H1 (cell line): Measurements from ENCODE around the gene MMP11. TPM values are rescaled to one million over a fixed set of nuclear protein-coding genes. Genes with fewer than 3 reads are reported as not detected.

ENCODE experiments used
- CTCF ChIA-PET: fragments of 300-600 bp; sonication (Branson Sonifier 250); formaldehyde crosslinking; loops from one replicate; lab custom pipeline; 2021; ENCODE audit not compliant: partially characterized antibody; lab: Charles Lee
- POLR2A ChIA-PET: fragments of 300-600 bp; sonication (Branson Sonifier 250); formaldehyde crosslinking; loops from one replicate; lab custom pipeline; 2021; ENCODE audit warnings: inconsistent platforms; ENCODE audit not compliant: partially characterized antibody; lab: Charles Lee
- DNase-seq, 2 experiments: peaks; one replicate each; pipeline versions ENCODE4 v3.0.0 to v3.0.0-alpha.2; 2010 to 2022; ENCODE audit warnings: low spot score in 2 of 2, low read depth in 1 of 2, mixed read lengths in 1 of 2
- FAIRE-seq: peaks from 2 replicates; lab custom pipeline; 2011; peaks lifted over from hg19 to GRCh38; lab: Jason Lieb, UNC
- H2AFZ ChIP-seq: 2 replicates; pipeline ENCODE4 v1.8.1; 2012; ENCODE audit warnings: low read length, inconsistent platforms
- H2AK5ac ChIP-seq: 2 replicates; pipeline ENCODE4 v1.6.1; 2013; ENCODE audit warnings: low read depth, low read length
- H2BK120ac ChIP-seq: replicated peaks from 2 replicates; pipeline ENCODE3; 2013; ENCODE audit warnings: low read depth, low read length, inconsistent platforms
- H2BK12ac ChIP-seq: 2 replicates; pipeline ENCODE4 v1.6.1; 2013; ENCODE audit warnings: low read depth, low read length
- H2BK15ac ChIP-seq: 2 replicates; pipeline ENCODE4 v1.6.1; 2013; ENCODE audit warnings: low read length
- H2BK20ac ChIP-seq: 2 replicates; pipeline ENCODE4 v1.6.1; 2013; ENCODE audit warnings: low read length
- H2BK5ac ChIP-seq: 2 replicates; pipeline ENCODE4 v1.6.1; 2013; ENCODE audit warnings: low read depth, low read length
- H3K14ac ChIP-seq: 2 replicates; pipeline ENCODE4 v1.6.1; 2013; ENCODE audit warnings: inconsistent platforms; ENCODE audit not compliant: insufficient read length
- H3K18ac ChIP-seq: 2 replicates; pipeline ENCODE4 v1.6.1; 2013; ENCODE audit warnings: low read length; ENCODE audit errors: extremely low read depth
- H3K23ac ChIP-seq: 2 replicates; pipeline ENCODE4 v1.6.1; 2013; ENCODE audit warnings: inconsistent platforms; ENCODE audit not compliant: insufficient read length
- H3K23me2 ChIP-seq: 2 replicates; pipeline ENCODE4 v1.6.1; 2013; ENCODE audit warnings: low read depth, low read length
- H3K27ac ChIP-seq: 2 replicates; pipeline ENCODE4 v1.6.1; 2011; ENCODE audit warnings: low read depth, low read length, inconsistent platforms
- H3K27me3 ChIP-seq, 4 experiments: replicated peaks in 1 of 4; 1 replicate in 1 of 4; 2 replicates in 3 of 4; pipeline versions ENCODE4 v1.6.1 to v1.8.1; 2011 to 2013; ENCODE audit warnings: low read length in 3 of 4, mild to moderate bottlenecking in 3 of 4, inconsistent platforms in 2 of 4, mixed read lengths in 2 of 4, moderate library complexity in 1 of 4; ENCODE audit not compliant: control insufficient read depth in 3 of 4, insufficient read depth in 3 of 4; ENCODE audit errors: extremely low read depth in 1 of 4
- H3K36me3 ChIP-seq, 4 experiments: 2 replicates each; pipeline versions ENCODE4 v1.6.1 to v1.8.1; 2011 to 2013; ENCODE audit warnings: mild to moderate bottlenecking in 4 of 4, low read length in 3 of 4, moderate library complexity in 2 of 4, control low read depth in 1 of 4, inconsistent platforms in 1 of 4; ENCODE audit not compliant: insufficient read depth in 4 of 4, control insufficient read depth in 2 of 4
- H3K4ac ChIP-seq: replicated peaks from 2 replicates; pipeline ENCODE3; 2013; ENCODE audit warnings: low read length, low read depth, mixed read lengths, inconsistent platforms; ENCODE audit not compliant: insufficient read length
- H3K4me1 ChIP-seq, 4 experiments: replicated peaks in 1 of 4; 1 replicate in 1 of 4; 2 replicates in 3 of 4; pipeline versions ENCODE4 v1.6.1 to v1.8.1; 2011 to 2013; ENCODE audit warnings: low read length in 3 of 4, inconsistent platforms in 2 of 4, mixed read lengths in 1 of 4; ENCODE audit not compliant: insufficient read depth in 4 of 4, control insufficient read depth in 3 of 4
- H3K4me2 ChIP-seq, 2 experiments: 2 replicates each; pipeline versions ENCODE4 v1.6.1 to v1.8.1; 2011 to 2013; ENCODE audit warnings: low read depth in 2 of 2, low read length in 2 of 2, control low read depth in 1 of 2, inconsistent platforms in 1 of 2, mild to moderate bottlenecking in 1 of 2; ENCODE audit not compliant: insufficient read depth in 1 of 2
- H3K4me3 ChIP-seq, 4 experiments: fragments of 200-600, 300-600 bp in 1 of 4; sonication (generic), shearing (Covaris generic), sonication (Bioruptor Twin) in 1 of 4; 2 replicates each; pipeline versions ENCODE4 v1.5.1 to v1.8.1; 2011 to 2016; ENCODE audit warnings: low read length in 4 of 4, low read depth in 3 of 4, control low read depth in 2 of 4, inconsistent platforms in 2 of 4, mild to moderate bottlenecking in 2 of 4, mixed read lengths in 1 of 4, moderate library complexity in 1 of 4; ENCODE audit not compliant: insufficient read depth in 2 of 4; ENCODE audit errors: extremely low read depth in 1 of 4
- H3K56ac ChIP-seq: replicated peaks from 2 replicates; pipeline ENCODE3; 2013; ENCODE audit warnings: low read depth, mild to moderate bottlenecking, mixed read lengths, low read length, inconsistent platforms; ENCODE audit not compliant: insufficient read length
- H3K79me1 ChIP-seq: 2 replicates; pipeline ENCODE4 v1.6.1; 2013; ENCODE audit warnings: low read depth, low read length, control low read depth
- H3K79me2 ChIP-seq, 2 experiments: 2 replicates each; pipeline versions ENCODE4 v1.6.1 to v1.8.1; 2012 to 2013; ENCODE audit warnings: low read length in 2 of 2, mild to moderate bottlenecking in 2 of 2, inconsistent platforms in 1 of 2; ENCODE audit not compliant: insufficient read depth in 2 of 2, control insufficient read depth in 1 of 2
- H3K9ac ChIP-seq, 4 experiments: replicated peaks in 1 of 4; 1 replicate in 1 of 4; 2 replicates in 3 of 4; pipeline versions ENCODE4 v1.6.1 to v1.8.1; 2011 to 2013; ENCODE audit warnings: low read depth in 3 of 4, low read length in 3 of 4, control low read depth in 2 of 4, mild to moderate bottlenecking in 2 of 4, moderate library complexity in 2 of 4, inconsistent platforms in 1 of 4; ENCODE audit errors: extremely low read depth in 1 of 4
- H3K9me3 ChIP-seq, 2 experiments: 2 replicates each; pipeline versions ENCODE4 v1.6.1 to v1.8.1; 2012 to 2013; ENCODE audit warnings: mild to moderate bottlenecking in 2 of 2, moderate library complexity in 2 of 2, control low read depth in 1 of 2, inconsistent platforms in 1 of 2, low read depth in 1 of 2, low read length in 1 of 2, mixed read lengths in 1 of 2; ENCODE audit not compliant: insufficient read depth in 2 of 2
- H4K20me1 ChIP-seq, 2 experiments: replicated peaks in 1 of 2; 2 replicates each; pipeline versions ENCODE3 to v1.8.1; 2011 to 2013; ENCODE audit warnings: inconsistent platforms in 2 of 2, low read length in 2 of 2, mild to moderate bottlenecking in 1 of 2; ENCODE audit not compliant: insufficient read depth in 2 of 2, control insufficient read depth in 1 of 2
- H4K5ac ChIP-seq: 2 replicates; pipeline ENCODE4 v1.6.1; 2013; ENCODE audit warnings: low read length, low read depth, mixed read lengths, inconsistent platforms; ENCODE audit not compliant: insufficient read length
- H4K8ac ChIP-seq: 2 replicates; pipeline ENCODE4 v1.8.0; 2013; ENCODE audit warnings: mild to moderate bottlenecking, moderate library complexity, low read length, inconsistent platforms; ENCODE audit not compliant: insufficient read depth; ENCODE audit errors: extremely low read depth
- H4K91ac ChIP-seq: replicated peaks from 2 replicates; pipeline ENCODE3; 2013; ENCODE audit warnings: low read length, mixed read lengths, inconsistent platforms; ENCODE audit not compliant: insufficient read length
- CREB1 ChIP-seq: IDR thresholded peaks from 2 replicates; pipeline ENCODE4 v1.6.1; 2012; ENCODE audit warnings: inconsistent platforms
- GABPA ChIP-seq: IDR thresholded peaks from 2 replicates; pipeline ENCODE4 v1.6.1; 2011; ENCODE audit warnings: mild to moderate bottlenecking, low read length, moderate library complexity, borderline replicate concordance; ENCODE audit not compliant: insufficient read depth
- KDM1A ChIP-seq: fragments of 200-600, 300-600 bp; sonication (generic); IDR thresholded peaks from 2 replicates; pipeline ENCODE4 v1.7.1; 2016; ENCODE audit warnings: mild to moderate bottlenecking, low read length, borderline replicate concordance
- MAFK ChIP-seq: IDR thresholded peaks from 2 replicates; pipeline ENCODE4 v1.6.1; 2012; ENCODE audit warnings: low read depth, mild to moderate bottlenecking, improper control_type of control experiment, low read length
- MAX ChIP-seq: IDR thresholded peaks from 2 replicates; pipeline ENCODE4 v1.6.1; 2012; ENCODE audit warnings: inconsistent platforms
- RAD21 ChIP-seq, 2 experiments: IDR thresholded peaks in 1 of 2; conservative IDR thresholded peaks in 1 of 2; 2 replicates each; pipeline ENCODE4 v1.6.1; 2011; ENCODE audit warnings: low read depth in 2 of 2, low read length in 2 of 2, improper control_type of control experiment in 1 of 2, inconsistent platforms in 1 of 2, mild to moderate bottlenecking in 1 of 2, moderate library complexity in 1 of 2
- RNF2 ChIP-seq: fragments of 200-900, 300-1000 bp; sonication (generic); IDR thresholded peaks from 2 replicates; pipeline ENCODE4 v1.7.1; 2016; ENCODE audit warnings: borderline replicate concordance, low read depth, mild to moderate bottlenecking, antibody characterized with exemption, low read length; ENCODE audit not compliant: poor library complexity, severe bottlenecking; ENCODE audit errors: missing control alignments
- SAP30 ChIP-seq: fragments of 300-600 bp; sonication (generic); IDR thresholded peaks from 2 replicates; pipeline ENCODE4 v1.7.1; 2012; ENCODE audit warnings: low read length, moderate library complexity, mild to moderate bottlenecking, inconsistent platforms; ENCODE audit not compliant: insufficient read depth, insufficient replicate concordance
- SP1 ChIP-seq: IDR thresholded peaks from 2 replicates; pipeline ENCODE4 v1.6.1; 2011; ENCODE audit warnings: low read depth, low read length
- TAF1 ChIP-seq: IDR thresholded peaks from 2 replicates; pipeline ENCODE4 v1.6.1; 2011; ENCODE audit warnings: mild to moderate bottlenecking, low read depth, low read length
- TAF7 ChIP-seq: optimal IDR thresholded peaks from 2 replicates; pipeline ENCODE3; 2011; ENCODE audit warnings: low read depth, mild to moderate bottlenecking, inconsistent platforms, low read length, moderate library complexity, borderline replicate concordance
- TCF12 ChIP-seq: IDR thresholded peaks from 2 replicates; pipeline ENCODE4 v1.6.1; 2011; ENCODE audit warnings: low read depth, mild to moderate bottlenecking, low read length
- TEAD4 ChIP-seq: IDR thresholded peaks from 2 replicates; pipeline ENCODE4 v1.6.1; 2012; ENCODE audit warnings: low read depth, low read length, inconsistent platforms, mixed read lengths
- WGBS, 2 experiments: shearing (Covaris generic) in 1 of 2; methylation state at CpG; one replicate each; pipeline versions ENCODE4 v1.1.6 to v1.1.7; 2013 to 2015; ENCODE audit warnings: low lambda C conversion rate in 2 of 2, mixed read lengths in 2 of 2, inconsistent platforms in 1 of 2, low coverage in 1 of 2, missing lambda C conversion rate in 1 of 2; ENCODE audit not compliant: insufficient replicate concordance in 2 of 2, insufficient coverage in 1 of 2, insufficient read length in 1 of 2; ENCODE audit errors: extremely low coverage in 1 of 2, missing lambda C conversion rate in 1 of 2; 5-methylcytosine and 5-hydroxymethylcytosine counted together
- polyA plus RNA-seq, 7 experiments: library from polyadenylated mRNA; depleted of rRNA in 3 of 7; stranded (reverse) in 5 of 7; unstranded in 2 of 7; fragments of >200 nt in 5 of 7; fragments of 200-250 nt in 2 of 7; gene quantifications; 1 replicate in 5 of 7; 2 replicates in 1 of 7; 4 replicates in 1 of 7; pipeline versions ENCODE4 v1.2.1 to v1.2.3, GENCODE V29; 2011 to 2013; ENCODE audit warnings: missing spikeins in 2 of 7, mixed read lengths in 2 of 7
- total RNA-seq: library from RNA; stranded (reverse); fragmentation: NEBNext Ultra II Directional; extraction: Animal tissue kit (Norgen Biotek cat#: 25700); gene quantifications from 2 replicates; pipeline ENCODE4 v1.2.1, GENCODE V29; 2021

The MMP11 gene
- total and polyA plus RNA-seq, 2 of the 8 experiments (the other 6 are each of a cell fraction or from before 2014, with no cell fraction given): 10.2 to 18.3 TPM

GRCh38 chr22:23782703-23783102, 10.1 kb downstream of the MMP11 start:
- no peaks in the 10 kb centered on the region for H3K9me3 ChIP-seq
- H3K36me3 ChIP-seq: no peaks in the 10 kb centered on the region
- H4K91ac ChIP-seq: no peak overlapping the region
- H2AK5ac ChIP-seq: no peak overlapping the region
- H3K79me1 ChIP-seq: no peaks in the 10 kb centered on the region; the same call in 1 of the 2 replicates
- H2BK15ac ChIP-seq: no peak overlapping the region
- peaks cover 0 to 10% (median 4%) of the 10 kb centered on the region in 4 experiments; a peak in 3 of 7 replicates for H3K4me1 ChIP-seq
- H3K4me3 ChIP-seq: no peak overlapping the region
- H3K23me2 ChIP-seq: peaks cover 3% of the 10 kb centered on the region; the same call in 1 of the 2 replicates
- H2BK120ac ChIP-seq: no peak overlapping the region
- peaks cover 3% of the 10 kb centered on the region in 2 experiments for H3K79me2 ChIP-seq
- no peak overlapping the region for H2BK20ac ChIP-seq
- ChIA-PET CTCF (interaction anchor here (0.7 to 0.8 kb wide), 2 partner anchors 62 to 97 kb away, joined by 3 read pairs; no protein-coding TSS in a partner anchor), POLR2A (interaction anchor here (2.0 kb wide), 1 partner anchor 10 kb away, joined by 5 read pairs; the partner anchor contains the start of gene MMP11)
- peaks cover 0 to 2% of the 10 kb centered on the region in 2 experiments for H4K20me1 ChIP-seq
- no peak overlapping the region for H4K5ac ChIP-seq
- H3K9ac ChIP-seq: no peak overlapping the region
- no peak overlapping the region for H3K18ac ChIP-seq
- no peak overlapping the region for H3K14ac ChIP-seq
- no peak overlapping the region for H4K8ac ChIP-seq
- H3K23ac ChIP-seq: no peak overlapping the region
- H2BK12ac ChIP-seq: no peak overlapping the region
- WGBS, 2 experiments: 82% methylated on average over 1 of the region's 1 CpG; no CpG with 5 or more reads in 1 of the 2 experiments
- DNase-seq: no peak
- no peak overlapping the region for H3K27ac ChIP-seq
- no peak overlapping the region for H3K4ac ChIP-seq
- H3K4me2 ChIP-seq: no peak overlapping the region
- no peak for FAIRE-seq
- no peak overlapping the region for H2AFZ ChIP-seq
- no peak overlapping the region for H2BK5ac ChIP-seq
- no peak overlapping the region for H3K56ac ChIP-seq
- H3K27me3 ChIP-seq: no peaks in the 10 kb centered on the region
- TF ChIP-seq MAFK: no peak
- no peak for TF ChIP-seq TAF7
- no peak for TF ChIP-seq SP1
- TF ChIP-seq CREB1: no peak
- TF ChIP-seq TAF1: no peak
- TF ChIP-seq GABPA: no peak
- TF ChIP-seq KDM1A: no peak
- TF ChIP-seq RNF2: no peak
- no peak for TF ChIP-seq TEAD4
- no peak for TF ChIP-seq MAX
- TF ChIP-seq SAP30: no peak
- no peak for TF ChIP-seq RAD21 (IDR thresholded peaks at IDR 0.05 in 1 of 2, conservative IDR thresholded peaks at IDR 0.05 in 1 of 2; ENCODE audit: low read depth in 2 of 2, low read length in 2 of 2)
- no peak for TF ChIP-seq TCF12
